ENCODE data around the gene POLG2.
"Not testable (repeated sequence)": the region's sequence is repeated elsewhere in the genome, so short reads cannot be mapped to it uniquely, and the experiment has no call there.

POLG2 gene

GRCh38 chr17:64437944-64438525 is 58.8 kb downstream of the POLG2 start:
- no peak for DNase-seq

GRCh38 chr17:64431534-64431933 is 65.3 kb downstream of the POLG2 start:
- DNase-seq = no peak

- not testable (repeated sequence) for DNase-seq
Measured at GRCh38 chr17:64430036-64430435, 66.8 kb downstream of the POLG2 start.

GRCh38 chr17:64428406-64428805 is 68.4 kb downstream of the POLG2 start:
- DNase-seq = no peak
